Neural cell (in vitro differentiated cells): ENCODE measurements around the gene GPR18. TPM values are rescaled to one million over a fixed set of nuclear protein-coding genes. Genes with fewer than 3 reads are reported as not detected.

ENCODE experiments used
- H2AFZ ChIP-seq: fragments of 200-600, 300-800 bp; sonication (generic), shearing (Covaris generic); 2 replicates; pipeline ENCODE4 v1.6.0; 2014; ENCODE audit warnings: low read depth, mild to moderate bottlenecking, antibody characterized with exemption, low read length, moderate library complexity
- H3F3A ChIP-seq: fragments of 200-600 bp; shearing (Covaris generic); 2 replicates; pipeline ENCODE4 v1.6.1; 2016; ENCODE audit warnings: mild to moderate bottlenecking, moderate library complexity, mixed read lengths, antibody characterized with exemption, low read length; ENCODE audit not compliant: insufficient read depth, poor library complexity, severe bottlenecking
- H3K27ac ChIP-seq: fragments of 200-600, 300-800 bp; sonication (generic), shearing (Covaris generic); 2 replicates; pipeline ENCODE4 v1.5.1; 2014; ENCODE audit warnings: mild to moderate bottlenecking, low read length, moderate library complexity
- H3K27me3 ChIP-seq: fragments of 300-800, 200-600 bp; sonication (generic), shearing (Covaris generic); 2 replicates; pipeline ENCODE4 v1.6.0; 2014; ENCODE audit warnings: mild to moderate bottlenecking, low read depth, low read length, moderate library complexity; ENCODE audit not compliant: insufficient read depth
- H3K36me3 ChIP-seq: fragments of 300-800, 200-600 bp; sonication (generic), shearing (Covaris generic); 2 replicates; pipeline ENCODE4 v1.5.1; 2014; ENCODE audit warnings: mild to moderate bottlenecking, antibody characterized with exemption, low read length, moderate library complexity; ENCODE audit not compliant: insufficient read depth
- H3K4me2 ChIP-seq: fragments of 300-800, 200-600 bp; sonication (generic), shearing (Covaris generic); 2 replicates; pipeline ENCODE4 v1.6.0; 2014; ENCODE audit warnings: mild to moderate bottlenecking, low read length
- H3K4me3 ChIP-seq: fragments of 300-800, 200-600 bp; sonication (generic), shearing (Covaris generic); 2 replicates; pipeline ENCODE4 v1.5.1; 2014; ENCODE audit warnings: mild to moderate bottlenecking, low read length, moderate library complexity
- H3K79me2 ChIP-seq: fragments of 200-600 bp; shearing (Covaris generic); replicated peaks from 2 replicates; pipeline ENCODE4 v1.6.0; 2014; ENCODE audit warnings: mild to moderate bottlenecking, low read length, moderate library complexity; ENCODE audit not compliant: insufficient read depth
- H3K9ac ChIP-seq: fragments of 300-800, 200-600 bp; sonication (generic), shearing (Covaris generic); 2 replicates; pipeline ENCODE4 v1.6.1; 2016; ENCODE audit warnings: mild to moderate bottlenecking, low read length, mixed read lengths
- H3K9me2 ChIP-seq: fragments of 200-600 bp; shearing (Covaris generic); 2 replicates; pipeline ENCODE4 v1.6.1; 2016; ENCODE audit warnings: mild to moderate bottlenecking, low read length, mixed read lengths; ENCODE audit not compliant: insufficient read depth
- H3K9me3 ChIP-seq: fragments of 200-600, 300-800 bp; sonication (generic), shearing (Covaris generic); 2 replicates; pipeline ENCODE4 v1.6.1; 2016; ENCODE audit warnings: mild to moderate bottlenecking, mixed run types, low read length, moderate library complexity, mixed read lengths
- H4K20me1 ChIP-seq: fragments of 200-600 bp; shearing (Covaris generic); 2 replicates; pipeline ENCODE4 v1.6.1; 2016; ENCODE audit warnings: mild to moderate bottlenecking, mixed run types; ENCODE audit not compliant: insufficient read depth
- CTCF ChIP-seq: fragments of 450-650 bp; IDR thresholded peaks from 2 replicates; pipeline ENCODE4 v1.5.1; 2014; ENCODE audit warnings: antibody characterized with exemption, mild to moderate bottlenecking, moderate library complexity; ENCODE audit not compliant: poor library complexity, severe bottlenecking
- EP300 ChIP-seq: fragments of 450-650 bp; conservative IDR thresholded peaks from 2 replicates; pipeline ENCODE4 v1.6.1; 2014; ENCODE audit warnings: antibody characterized with exemption, mild to moderate bottlenecking, moderate library complexity; ENCODE audit not compliant: poor library complexity, severe bottlenecking
- EZH2 ChIP-seq: fragments of 200-600, 300-800 bp; shearing (Covaris generic), sonication (generic); IDR thresholded peaks from 2 replicates; pipeline ENCODE4 v1.6.1; 2014; ENCODE audit warnings: antibody characterized with exemption, low read length, borderline replicate concordance, mild to moderate bottlenecking; ENCODE audit not compliant: insufficient read depth, poor library complexity, severe bottlenecking
- MXI1 ChIP-seq: fragments of 450-650 bp; conservative IDR thresholded peaks from 2 replicates; pipeline ENCODE4 v1.6.1; 2014; ENCODE audit warnings: antibody characterized with exemption, mild to moderate bottlenecking; ENCODE audit not compliant: poor library complexity, severe bottlenecking
- POLR2AphosphoS5 ChIP-seq: IDR thresholded peaks from 2 replicates; pipeline ENCODE4 v1.6.1; 2012
- RAD21 ChIP-seq: fragments of 450-650 bp; conservative IDR thresholded peaks from 2 replicates; pipeline ENCODE4 v1.6.1; 2014; ENCODE audit warnings: antibody characterized with exemption, mild to moderate bottlenecking, moderate library complexity
- SMC3 ChIP-seq: fragments of 450-650 bp; conservative IDR thresholded peaks from 2 replicates; pipeline ENCODE4 v1.6.1; 2014; ENCODE audit warnings: antibody characterized with exemption, mild to moderate bottlenecking, moderate library complexity; ENCODE audit not compliant: poor library complexity
- TAF1 ChIP-seq: IDR thresholded peaks from 2 replicates; pipeline ENCODE4 v1.6.1; 2012; ENCODE audit warnings: low read depth
- polyA plus RNA-seq: library from polyadenylated mRNA; depleted of rRNA; stranded (reverse); fragments of >200 nt; gene quantifications from 2 replicates; pipeline ENCODE4 v1.2.3, GENCODE V29; 2014
- TF ChIP-seq, protein P1 (sequence below): IDR thresholded peaks from 2 replicates; pipeline ENCODE4 v1.6.1; 2012; ENCODE audit warnings: borderline replicate concordance

GPR18 gene
- polyA plus RNA-seq, 1 donor from 2014 or later = not detected

GRCh38 chr13:99276706-99277105, 18.5 kb upstream of the GPR18 start:
- H4K20me1 ChIP-seq = no peaks in the 10 kb centered on the region
- TF ChIP-seq TAF1 (no peak), RAD21 (no peak), EP300 (no peak), CTCF (no peak), MXI1 (no peak), POLR2AphosphoS5 (no peak), EZH2 (no peak), SMC3 (no peak)
- TF ChIP-seq, protein P1, sequence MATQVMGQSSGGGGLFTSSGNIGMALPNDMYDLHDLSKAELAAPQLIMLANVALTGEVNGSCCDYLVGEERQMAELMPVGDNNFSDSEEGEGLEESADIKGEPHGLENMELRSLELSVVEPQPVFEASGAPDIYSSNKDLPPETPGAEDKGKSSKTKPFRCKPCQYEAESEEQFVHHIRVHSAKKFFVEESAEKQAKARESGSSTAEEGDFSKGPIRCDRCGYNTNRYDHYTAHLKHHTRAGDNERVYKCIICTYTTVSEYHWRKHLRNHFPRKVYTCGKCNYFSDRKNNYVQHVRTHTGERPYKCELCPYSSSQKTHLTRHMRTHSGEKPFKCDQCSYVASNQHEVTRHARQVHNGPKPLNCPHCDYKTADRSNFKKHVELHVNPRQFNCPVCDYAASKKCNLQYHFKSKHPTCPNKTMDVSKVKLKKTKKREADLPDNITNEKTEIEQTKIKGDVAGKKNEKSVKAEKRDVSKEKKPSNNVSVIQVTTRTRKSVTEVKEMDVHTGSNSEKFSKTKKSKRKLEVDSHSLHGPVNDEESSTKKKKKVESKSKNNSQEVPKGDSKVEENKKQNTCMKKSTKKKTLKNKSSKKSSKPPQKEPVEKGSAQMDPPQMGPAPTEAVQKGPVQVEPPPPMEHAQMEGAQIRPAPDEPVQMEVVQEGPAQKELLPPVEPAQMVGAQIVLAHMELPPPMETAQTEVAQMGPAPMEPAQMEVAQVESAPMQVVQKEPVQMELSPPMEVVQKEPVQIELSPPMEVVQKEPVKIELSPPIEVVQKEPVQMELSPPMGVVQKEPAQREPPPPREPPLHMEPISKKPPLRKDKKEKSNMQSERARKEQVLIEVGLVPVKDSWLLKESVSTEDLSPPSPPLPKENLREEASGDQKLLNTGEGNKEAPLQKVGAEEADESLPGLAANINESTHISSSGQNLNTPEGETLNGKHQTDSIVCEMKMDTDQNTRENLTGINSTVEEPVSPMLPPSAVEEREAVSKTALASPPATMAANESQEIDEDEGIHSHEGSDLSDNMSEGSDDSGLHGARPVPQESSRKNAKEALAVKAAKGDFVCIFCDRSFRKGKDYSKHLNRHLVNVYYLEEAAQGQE = no peak
- no peak overlapping the region for H3K9ac ChIP-seq
- H3K9me2 ChIP-seq = no peaks in the 10 kb centered on the region
- H3F3A ChIP-seq = no peaks in the 10 kb centered on the region
- no peak overlapping the region for H3K27ac ChIP-seq
- no peak overlapping the region for H3K4me2 ChIP-seq
- H3K4me3 ChIP-seq = no peak overlapping the region
- no peaks in the 10 kb centered on the region for H3K27me3 ChIP-seq
- H2AFZ ChIP-seq = no peak overlapping the region
- no peaks in the 10 kb centered on the region for H3K36me3 ChIP-seq
- H3K9me3 ChIP-seq = no peaks in the 10 kb centered on the region
- no peaks in the 10 kb centered on the region for H3K79me2 ChIP-seq

DNA sequence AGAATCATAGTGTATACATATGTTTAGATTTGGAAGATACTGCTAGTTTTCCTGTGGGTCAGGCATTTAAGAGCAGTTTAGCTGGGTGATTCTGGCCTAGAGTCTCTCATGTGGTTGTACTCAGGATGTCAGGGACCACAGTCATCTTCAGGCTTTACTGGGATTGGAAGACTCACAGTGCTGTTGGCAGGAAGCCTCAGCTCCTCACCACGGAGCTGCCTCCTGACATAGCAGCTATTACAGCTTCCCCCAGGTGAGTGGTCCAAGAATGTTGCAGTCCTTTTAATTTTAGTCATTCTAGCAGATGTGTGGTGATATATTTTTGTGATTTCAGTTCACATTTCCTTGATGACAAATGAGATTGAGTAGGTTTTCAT, 16.9 kb upstream of the GPR18 start:
- no peaks in the 10 kb centered on the region for H4K20me1 ChIP-seq
- H3K9me2 ChIP-seq = no peaks in the 10 kb centered on the region
- H3K27me3 ChIP-seq = no peaks in the 10 kb centered on the region
- H3K27ac ChIP-seq = no peak overlapping the region
- H3K9ac ChIP-seq = no peak overlapping the region
- H3K4me3 ChIP-seq = no peak overlapping the region
- H3K36me3 ChIP-seq = no peaks in the 10 kb centered on the region
- H2AFZ ChIP-seq = no peak overlapping the region
- TF ChIP-seq EZH2 (no peak), RAD21 (no peak), MXI1 (no peak), EP300 (no peak), TAF1 (no peak), CTCF (no peak), SMC3 (no peak), POLR2AphosphoS5 (no peak)
- TF ChIP-seq, protein P1 = no peak
- H3K9me3 ChIP-seq = no peaks in the 10 kb centered on the region
- no peak overlapping the region for H3K4me2 ChIP-seq
- no peaks in the 10 kb centered on the region for H3K79me2 ChIP-seq
- H3F3A ChIP-seq = no peaks in the 10 kb centered on the region
